ENCODE results near the gene BCR. TPM values are rescaled to one million over a fixed set of nuclear protein-coding genes. Genes with fewer than 3 reads are reported as not detected.

Gene BCR
- total RNA-seq, 2 donors from 2014 or later = 91.8 to 93.2 TPM

GRCh38 chr22:23271597-23271908, 91.2 kb downstream of the BCR start:
- H3K4me1 Mint-ChIP-seq = peaks cover 8% of the 10 kb centered on the region
- H3K4me3 Mint-ChIP-seq = no peak overlapping the region
- ATAC-seq = no peak
- peak overlapping the region; percentile 21 for H3K27ac Mint-ChIP-seq
- no peaks in the 10 kb centered on the region for H3K36me3 Mint-ChIP-seq (ENCODE audit: low read depth)
- H3K27me3 Mint-ChIP-seq = no peaks in the 10 kb centered on the region
- DNase-seq = no peak
- no peaks in the 10 kb centered on the region for H3K9me3 ChIP-seq (ENCODE audit: control insufficient read depth, low read length, poor library complexity, severe bottlenecking)

GRCh38 chr22:23272371-23272770, 92.1 kb downstream of the BCR start:
- H3K36me3 Mint-ChIP-seq (ENCODE audit: low read depth) = no peaks in the 10 kb centered on the region

GRCh38 chr22:23272834-23273233, 92.5 kb downstream of the BCR start:
- no peaks in the 10 kb centered on the region for H3K9me3 ChIP-seq (ENCODE audit: control insufficient read depth, low read length, poor library complexity, severe bottlenecking)
- ATAC-seq = no peak
- H3K27me3 Mint-ChIP-seq = no peaks in the 10 kb centered on the region
- no peak for DNase-seq
- H3K27ac Mint-ChIP-seq = no peak overlapping the region
- H3K36me3 Mint-ChIP-seq (ENCODE audit: low read depth) = no peaks in the 10 kb centered on the region
- H3K4me3 Mint-ChIP-seq = no peak overlapping the region
- peaks cover 6% of the 10 kb centered on the region for H3K4me1 Mint-ChIP-seq

More at GRCh38 chr22:23272371-23272770, 92.1 kb downstream of the BCR start:
- no peak overlapping the region for H3K4me3 Mint-ChIP-seq
- peaks cover 6% of the 10 kb centered on the region for H3K4me1 Mint-ChIP-seq
- no peak for ATAC-seq
- no peak for DNase-seq
- no peak overlapping the region for H3K27ac Mint-ChIP-seq
- no peaks in the 10 kb centered on the region for H3K9me3 ChIP-seq (ENCODE audit: control insufficient read depth, low read length, poor library complexity, severe bottlenecking)
- no peaks in the 10 kb centered on the region for H3K27me3 Mint-ChIP-seq

- H3K4me3 Mint-ChIP-seq = no peak overlapping the region
- ATAC-seq (no peak), DNase-seq (no peak)
- H3K9me3 ChIP-seq (ENCODE audit: control insufficient read depth, low read length, poor library complexity, severe bottlenecking) = no peaks in the 10 kb centered on the region
- peaks cover 7% of the 10 kb centered on the region for H3K4me1 Mint-ChIP-seq
- H3K36me3 Mint-ChIP-seq (ENCODE audit: low read depth) = no peaks in the 10 kb centered on the region
- H3K27me3 Mint-ChIP-seq = no peaks in the 10 kb centered on the region
- no peak overlapping the region for H3K27ac Mint-ChIP-seq
Observed at GRCh38 chr22:23273445-23274145, 93.3 kb downstream of the BCR start.

GRCh38 chr22:23274146-23274526, 93.8 kb downstream of the BCR start:
- no peak for ATAC-seq
- Mint-ChIP-seq H3K4me1 (peaks cover 7% of the 10 kb centered on the region), H3K36me3 (ENCODE audit: low read depth) (no peaks in the 10 kb centered on the region), H3K27ac (no peak overlapping the region), H3K27me3 (no peaks in the 10 kb centered on the region), H3K4me3 (peak overlapping the region; percentile 15)
- no peaks in the 10 kb centered on the region for H3K9me3 ChIP-seq (ENCODE audit: control insufficient read depth, low read length, poor library complexity, severe bottlenecking)
- no peak for DNase-seq

GRCh38 chr22:23274891-23275694, 94.8 kb downstream of the BCR start:
- Mint-ChIP-seq H3K4me3 (no peak overlapping the region), H3K27me3 (no peaks in the 10 kb centered on the region), H3K4me1 (peaks cover 10% of the 10 kb centered on the region), H3K27ac (no peak overlapping the region), H3K36me3 (ENCODE audit: low read depth) (no peaks in the 10 kb centered on the region)
- no peak for ATAC-seq
- H3K9me3 ChIP-seq (ENCODE audit: control insufficient read depth, low read length, poor library complexity, severe bottlenecking) = no peaks in the 10 kb centered on the region
- DNase-seq = no peak

GRCh38 chr22:23275751-23276150, 95.4 kb downstream of the BCR start:
- ATAC-seq = no peak
- H3K27ac Mint-ChIP-seq = no peak overlapping the region
- H3K36me3 Mint-ChIP-seq (ENCODE audit: low read depth) = no peaks in the 10 kb centered on the region

GRCh38 chr22:23276656-23277582, 96.6 kb downstream of the BCR start:
- no peak overlapping the region for H3K4me3 Mint-ChIP-seq
- H3K9me3 ChIP-seq (ENCODE audit: control insufficient read depth, low read length, poor library complexity, severe bottlenecking) = no peaks in the 10 kb centered on the region
- no peaks in the 10 kb centered on the region for H3K36me3 Mint-ChIP-seq (ENCODE audit: low read depth)
- DNase-seq (no peak), ATAC-seq (peak; percentile 22)
- peaks cover 10% of the 10 kb centered on the region for H3K4me1 Mint-ChIP-seq
- no peak overlapping the region for H3K27ac Mint-ChIP-seq
- H3K27me3 Mint-ChIP-seq = no peaks in the 10 kb centered on the region

More at GRCh38 chr22:23275751-23276150, 95.4 kb downstream of the BCR start:
- H3K27me3 Mint-ChIP-seq = no peaks in the 10 kb centered on the region
- no peak overlapping the region for H3K4me3 Mint-ChIP-seq
- H3K4me1 Mint-ChIP-seq = peaks cover 10% of the 10 kb centered on the region
- DNase-seq = no peak
- no peaks in the 10 kb centered on the region for H3K9me3 ChIP-seq (ENCODE audit: control insufficient read depth, low read length, poor library complexity, severe bottlenecking)

GRCh38 chr22:23277583-23278295, 97.4 kb downstream of the BCR start:
- H3K9me3 ChIP-seq (ENCODE audit: control insufficient read depth, low read length, poor library complexity, severe bottlenecking) = no peaks in the 10 kb centered on the region
- Mint-ChIP-seq H3K4me1 (peaks cover 10% of the 10 kb centered on the region), H3K27ac (peak overlapping the region; percentile 2), H3K27me3 (no peaks in the 10 kb centered on the region), H3K36me3 (ENCODE audit: low read depth) (no peaks in the 10 kb centered on the region), H3K4me3 (no peak overlapping the region)
- ATAC-seq = no peak
- DNase-seq = no peak

GRCh38 chr22:23278883-23279675, 98.8 kb downstream of the BCR start:
- Mint-ChIP-seq H3K4me1 (peaks cover 10% of the 10 kb centered on the region), H3K27ac (peak overlapping the region; percentile 56), H3K36me3 (ENCODE audit: low read depth) (no peaks in the 10 kb centered on the region), H3K27me3 (no peaks in the 10 kb centered on the region), H3K4me3 (no peak overlapping the region)
- no peaks in the 10 kb centered on the region for H3K9me3 ChIP-seq (ENCODE audit: control insufficient read depth, low read length, poor library complexity, severe bottlenecking)
- peak; percentile 27 for ATAC-seq
- DNase-seq = no peak

GRCh38 chr22:23279781-23280180, 99.5 kb downstream of the BCR start:
- Mint-ChIP-seq H3K4me1 (peaks cover 10% of the 10 kb centered on the region), H3K27me3 (no peaks in the 10 kb centered on the region), H3K27ac (peak overlapping the region; percentile 56), H3K36me3 (ENCODE audit: low read depth) (no peaks in the 10 kb centered on the region), H3K4me3 (no peak overlapping the region)
- no peak for ATAC-seq
- DNase-seq = no peak
- H3K9me3 ChIP-seq (ENCODE audit: control insufficient read depth, low read length, poor library complexity, severe bottlenecking) = no peaks in the 10 kb centered on the region

- peak overlapping the region; percentile 56 for H3K27ac Mint-ChIP-seq
Observed at GRCh38 chr22:23280356-23281052, 100.2 kb downstream of the BCR start.

More at GRCh38 chr22:23280356-23281052, 100.2 kb downstream of the BCR start:
- Mint-ChIP-seq H3K4me1 (peaks cover 10% of the 10 kb centered on the region), H3K4me3 (no peak overlapping the region), H3K27me3 (no peaks in the 10 kb centered on the region), H3K36me3 (ENCODE audit: low read depth) (no peaks in the 10 kb centered on the region)
- ATAC-seq (no peak), DNase-seq (no peak)
- H3K9me3 ChIP-seq (ENCODE audit: control insufficient read depth, low read length, poor library complexity, severe bottlenecking) = no peaks in the 10 kb centered on the region

All from T-helper 17 cell (primary cell).